Natural killer cell (primary cell): Measurements from ENCODE around the gene UBE2I. TPM values are rescaled to one million over a fixed set of nuclear protein-coding genes. Genes with fewer than 3 reads are reported as not detected.

Source experiments
- ATAC-seq, 3 donors: fragments of 150-1000 bp in 2 of 3; fragments of 200-7000 bp in 1 of 3; cut with Tn5 transposase; 1 replicate in 1 of 3; 2 replicates in 2 of 3; pipeline ENCODE4 v1.10.0; 2021; ENCODE audit warnings: mild to moderate bottlenecking in 2 of 3, moderate library complexity in 2 of 3
- DNase-seq, 2 donors: peaks; one replicate each; pipeline versions ENCODE4 v3.0.0 to v3.0.0-alpha.2; 2013 to 2021; ENCODE audit warnings: mixed read lengths in 1 of 2
- H3K27ac ChIP-seq: one replicate; pipeline ENCODE4 v1.5.1; 2013; ENCODE audit warnings: mild to moderate bottlenecking, low read length
- H3K27me3 ChIP-seq: one replicate; pipeline ENCODE4 v1.6.1; 2013; ENCODE audit warnings: low read length; ENCODE audit not compliant: control insufficient read depth, insufficient read depth
- H3K36me3 ChIP-seq: one replicate; pipeline ENCODE4 v1.6.1; 2013; ENCODE audit warnings: low read length; ENCODE audit not compliant: control insufficient read depth, insufficient read depth
- H3K4me1 ChIP-seq: one replicate; pipeline ENCODE4 v1.6.1; 2013; ENCODE audit warnings: low read length; ENCODE audit not compliant: control insufficient read depth, insufficient read depth
- H3K4me3 ChIP-seq: one replicate; pipeline ENCODE4 v1.5.1; 2013; ENCODE audit warnings: low read length
- H3K9me3 ChIP-seq: one replicate; pipeline ENCODE4 v1.6.1; 2013; ENCODE audit warnings: low read length; ENCODE audit not compliant: control insufficient read depth, insufficient read depth
- H3K27ac Mint-ChIP-seq, 2 donors: one replicate each; pipeline ENCODE4 v1.8.0; 2022; ENCODE audit warnings: mild to moderate bottlenecking in 2 of 2, mixed read lengths in 2 of 2, moderate library complexity in 1 of 2
- H3K27me3 Mint-ChIP-seq, 2 donors: one replicate each; pipeline ENCODE4 v1.8.0; 2022; ENCODE audit warnings: low read depth in 2 of 2, mixed read lengths in 2 of 2
- H3K36me3 Mint-ChIP-seq: one replicate; pipeline ENCODE4 v1.8.0; 2022; ENCODE audit warnings: mixed read lengths
- H3K4me1 Mint-ChIP-seq, 2 donors: one replicate each; pipeline ENCODE4 v1.8.0; 2022; ENCODE audit warnings: mixed read lengths in 2 of 2
- H3K4me3 Mint-ChIP-seq: one replicate; pipeline ENCODE4 v1.8.0; 2022; ENCODE audit warnings: mild to moderate bottlenecking, moderate library complexity, mixed read lengths
- H3K9me3 Mint-ChIP-seq, 2 donors: one replicate each; pipeline ENCODE4 v1.8.0; 2022; ENCODE audit warnings: mixed read lengths in 2 of 2
- CTCF ChIP-seq: fragments of 200-600 bp; IDR thresholded peaks from one replicate; pipeline ENCODE4 v1.8.0; 2022; ENCODE audit warnings: antibody characterized with exemption
- WGBS: methylation state at CpG from one replicate; pipeline ENCODE4 v1.1.7; 2013; ENCODE audit warnings: missing lambda C conversion rate; ENCODE audit not compliant: insufficient coverage; 5-methylcytosine and 5-hydroxymethylcytosine counted together
- intact Hi-C: fragments of 100-400 bp; cut with micrococcal nuclease; formaldehyde crosslinking; loops from one replicate; pipeline ENCODE4 v1.14.2; 2022
- total RNA-seq, 4 donors: library from RNA; stranded (reverse); fragments of 120-200 nt in 1 of 4; gene quantifications; one replicate each; pipeline versions ENCODE4 v1.2.3 to v1.2.4, GENCODE V29; 2013 to 2022

Gene UBE2I
- total RNA-seq, 3 donors from 2014 or later (not counting 1 experiment from before 2014, with no cell fraction given): 367 to 412 (median 383) TPM

- H3K27me3 Mint-ChIP-seq: no peaks in the 10 kb centered on the region
- no peak overlapping the region for H3K27ac Mint-ChIP-seq
- Histone ChIP-seq H3K36me3 (peaks cover 10% of the 10 kb centered on the region), H3K4me3 (no peak overlapping the region), H3K4me1 (peaks cover 24% of the 10 kb centered on the region), H3K27ac (no peak overlapping the region), H3K27me3 (no peaks in the 10 kb centered on the region), H3K9me3 (no peaks in the 10 kb centered on the region)
- H3K4me3 Mint-ChIP-seq: no peak overlapping the region
- TF ChIP-seq CTCF: no peak
- intact Hi-C loops: no loop called here
- ATAC-seq (no peak), DNase-seq (no peak)
- peaks cover 9 to 15% of the 10 kb centered on the region in 2 donors for H3K4me1 Mint-ChIP-seq
- no peaks in the 10 kb centered on the region for H3K36me3 Mint-ChIP-seq
- no peaks in the 10 kb centered on the region for H3K9me3 Mint-ChIP-seq
- WGBS: 81% methylated on average over 11 of the region's 11 CpGs
These were observed 35.7 kb downstream of the UBE2I start for GRCh38 chr16:1345087-1345486.

GRCh38 chr16:1345651-1346421 lies 36.4 kb downstream of the UBE2I start:
- H3K4me1 ChIP-seq: peaks cover 32% of the 10 kb centered on the region
- 80% methylated on average over 29 of the region's 31 CpGs for WGBS
- Mint-ChIP-seq H3K27ac (no peak overlapping the region), H3K4me3 (no peak overlapping the region), H3K4me1 (peaks cover 9 to 23% of the 10 kb centered on the region in 2 donors), H3K36me3 (no peaks in the 10 kb centered on the region), H3K9me3 (no peaks in the 10 kb centered on the region), H3K27me3 (no peaks in the 10 kb centered on the region)
- TF ChIP-seq CTCF: no peak
- no peaks in the 10 kb centered on the region for H3K9me3 ChIP-seq
- H3K36me3 ChIP-seq: peaks cover 12% of the 10 kb centered on the region
- no peak overlapping the region for H3K27ac ChIP-seq
- ATAC-seq: no peak
- no peak for DNase-seq
- intact Hi-C loops: no loop called here
- no peak overlapping the region for H3K4me3 ChIP-seq
- H3K27me3 ChIP-seq: no peaks in the 10 kb centered on the region

- Histone ChIP-seq H3K27me3 (no peaks in the 10 kb centered on the region), H3K9me3 (no peaks in the 10 kb centered on the region), H3K4me3 (no peak overlapping the region), H3K4me1 (peaks cover 34% of the 10 kb centered on the region), H3K27ac (no peak overlapping the region), H3K36me3 (peaks cover 12% of the 10 kb centered on the region)
- Mint-ChIP-seq H3K27ac (no peak overlapping the region), H3K9me3 (no peaks in the 10 kb centered on the region), H3K4me3 (no peak overlapping the region), H3K27me3 (no peaks in the 10 kb centered on the region), H3K4me1 (peaks cover 9 to 27% of the 10 kb centered on the region in 2 donors), H3K36me3 (no peaks in the 10 kb centered on the region)
- DNase-seq (no peak), ATAC-seq (no peak)
- no peak for TF ChIP-seq CTCF
- intact Hi-C loops: no loop called here
- 84% methylated on average over 34 of the region's 34 CpGs for WGBS
These were observed 37.2 kb downstream of the UBE2I start for GRCh38 chr16:1346422-1347285.
